NK-92 treated with Interleukin-12 subunit alpha and Interleukin-12 subunit beta, amount 100 ng/mL, for 24 hours (cell line): ENCODE data around the gene DPT.
"Not testable (repeated sequence)": the region's sequence is repeated elsewhere in the genome, so short reads cannot be mapped to it uniquely, and the experiment has no call there.

ENCODE experiments used
- DNase-seq: peaks from one replicate; lab custom pipeline; 2025; lab: John Stamatoyannopoulos, UW

The DPT gene

GRCh38 chr1:168728473-168729404 is at the start of gene DPT:
Gene DPT (minus strand): TSS chr1:168729206. CDS start chr1:168729174, 32 bp downstream.
- no peak for DNase-seq

DNA sequence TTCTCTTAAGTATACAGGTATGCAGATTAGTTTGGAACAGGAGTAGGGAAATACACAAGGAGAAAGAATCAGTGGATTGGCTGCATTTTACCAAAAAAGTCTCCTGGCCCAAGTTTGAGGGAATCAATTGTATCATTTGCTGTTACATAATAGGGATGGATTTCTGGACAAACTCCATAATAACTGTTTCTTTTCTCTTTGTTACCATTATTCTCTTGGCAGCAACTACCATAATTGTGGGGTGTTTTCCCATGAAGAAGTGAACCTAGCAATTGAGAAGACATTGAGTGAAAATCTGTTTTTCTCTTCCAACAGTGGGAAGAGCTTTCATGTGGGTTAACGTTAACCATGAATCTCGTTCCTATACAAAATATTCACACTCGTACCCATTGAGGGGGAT is 46.4 kb upstream of the DPT start:
- no peak for DNase-seq

DNA sequence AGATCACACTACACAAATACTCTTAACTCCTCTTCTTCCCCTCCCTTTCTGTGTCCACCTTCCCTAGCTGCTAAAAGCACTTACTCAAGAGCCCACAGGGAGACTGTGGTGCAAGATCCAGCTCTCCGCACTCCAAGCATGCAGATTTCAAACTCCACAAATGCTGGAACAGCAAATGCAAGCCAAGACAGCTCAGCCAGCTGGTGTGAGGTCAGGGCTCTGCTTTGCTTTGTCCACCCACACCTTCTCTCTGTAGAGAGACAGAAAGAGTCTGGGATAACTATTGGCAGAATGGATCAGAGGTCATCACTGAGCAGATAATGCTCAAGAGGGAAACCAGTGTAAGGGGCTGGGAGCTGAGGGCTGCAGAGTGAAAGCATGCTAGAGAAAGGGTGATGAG is 45.2 kb upstream of the DPT start:
- no peak for DNase-seq

- no peak for DNase-seq
These were observed 43.5 kb upstream of the DPT start for GRCh38 chr1:168772428-168773060.

DNA sequence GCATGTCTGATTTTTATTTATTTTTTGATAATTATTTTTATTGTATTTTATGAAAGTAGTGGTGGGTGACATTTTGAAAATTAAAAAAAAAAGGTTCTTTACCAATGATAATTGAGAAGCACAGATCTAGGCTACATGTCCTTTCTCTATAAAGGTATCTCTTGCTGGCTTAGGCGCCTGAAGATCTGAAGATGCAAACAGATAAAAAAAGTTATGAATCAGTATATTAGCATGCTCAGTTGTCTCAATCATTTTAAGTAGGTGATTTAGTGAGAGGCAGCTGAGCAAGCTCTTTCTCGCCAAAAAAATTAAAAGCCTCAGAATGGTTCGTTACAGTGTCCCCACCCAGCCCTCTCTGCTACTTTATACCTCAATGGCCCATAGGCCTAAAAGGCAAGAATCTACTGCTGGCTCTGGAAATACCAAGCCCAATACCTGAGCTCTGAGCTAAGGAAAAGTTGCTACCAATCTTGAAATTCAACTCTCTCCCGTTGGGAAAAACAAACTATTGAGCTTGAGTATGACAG is 42.2 kb upstream of the DPT start:
- no peak for DNase-seq

DNA sequence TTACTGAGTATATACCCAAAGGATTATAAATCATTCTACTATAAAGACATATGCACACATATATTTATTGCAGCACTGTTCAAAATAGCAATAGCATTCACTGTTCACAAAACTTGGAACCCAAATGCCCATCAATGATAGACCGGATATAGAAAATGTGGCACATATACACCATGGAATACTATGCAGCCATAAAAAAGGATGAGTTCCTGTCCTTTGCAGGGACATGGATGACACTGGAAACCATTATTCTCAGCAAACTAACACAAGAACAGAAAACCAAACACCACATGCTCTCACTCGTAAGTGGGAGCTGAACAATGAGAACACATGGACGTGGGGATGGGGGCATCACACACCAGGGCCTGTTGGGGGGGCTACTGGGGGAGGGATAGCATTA is 40.9 kb upstream of the DPT start:
- not testable (repeated sequence) for DNase-seq

GRCh38 chr1:168767894-168768584 is 39.0 kb upstream of the DPT start:
- DNase-seq = no peak

GRCh38 chr1:168766568-168766967 is 37.6 kb upstream of the DPT start:
- no peak for DNase-seq

GRCh38 chr1:168763031-168763430 is 34.0 kb upstream of the DPT start:
- DNase-seq = no peak

DNA sequence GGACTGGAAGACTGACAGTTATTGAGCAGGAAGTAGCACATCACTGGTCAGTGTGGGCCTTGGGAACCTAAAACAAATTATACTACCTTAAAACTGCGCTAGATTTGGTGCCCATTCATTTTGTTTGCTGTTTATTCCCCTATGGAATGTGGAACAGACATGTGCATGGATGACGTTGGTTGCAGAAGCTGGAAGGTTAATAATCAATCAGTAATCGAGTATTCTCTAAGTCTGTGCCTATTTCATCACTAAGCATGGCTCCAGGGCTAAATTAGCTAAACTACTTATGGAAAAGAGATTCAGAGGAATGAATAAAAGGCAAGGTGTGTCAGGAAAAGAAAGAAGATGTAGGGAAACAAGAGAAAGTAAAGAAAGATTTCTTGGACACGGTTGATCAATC is 33.5 kb upstream of the DPT start:
- DNase-seq = no peak

DNA sequence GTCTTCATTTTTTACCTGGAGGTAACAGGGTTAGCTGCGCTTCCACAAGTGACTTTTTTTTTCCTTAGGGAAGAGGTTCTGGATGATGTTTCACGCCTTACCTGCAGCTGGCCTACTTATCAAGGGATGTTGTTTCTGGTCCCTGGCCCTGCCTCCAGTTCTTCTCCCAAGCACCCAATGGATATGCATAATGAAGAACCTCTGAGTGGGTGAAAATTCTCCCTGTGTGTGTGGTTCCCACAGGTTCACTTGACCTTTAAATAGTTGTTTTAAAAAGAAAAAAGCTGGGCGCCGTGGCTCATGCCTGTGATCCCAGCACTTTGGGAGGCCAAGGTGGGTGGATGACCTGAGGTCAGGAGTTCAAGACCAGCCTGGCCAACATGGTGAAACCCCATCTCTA is 31.8 kb upstream of the DPT start:
- DNase-seq = no peak

DNA sequence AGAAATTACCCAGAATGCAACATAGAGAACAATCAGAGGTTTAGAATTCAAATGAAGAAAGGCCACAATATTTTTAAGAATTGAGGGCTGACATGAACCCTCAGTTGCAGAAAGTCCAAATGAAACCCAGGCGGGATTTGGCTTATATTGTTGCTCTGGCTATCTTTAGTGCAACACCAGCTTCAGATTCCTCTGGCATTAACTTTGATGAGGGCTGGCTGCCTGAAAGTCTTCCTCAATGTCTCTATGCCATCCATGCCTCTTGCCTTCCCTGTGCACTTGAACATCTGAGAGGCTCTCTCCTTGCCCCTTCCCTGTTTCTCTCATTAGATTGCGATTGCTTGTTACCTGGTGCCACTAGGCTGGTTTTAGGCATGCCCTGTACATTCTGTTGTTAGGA is 31.2 kb upstream of the DPT start:
- no peak for DNase-seq

DNA sequence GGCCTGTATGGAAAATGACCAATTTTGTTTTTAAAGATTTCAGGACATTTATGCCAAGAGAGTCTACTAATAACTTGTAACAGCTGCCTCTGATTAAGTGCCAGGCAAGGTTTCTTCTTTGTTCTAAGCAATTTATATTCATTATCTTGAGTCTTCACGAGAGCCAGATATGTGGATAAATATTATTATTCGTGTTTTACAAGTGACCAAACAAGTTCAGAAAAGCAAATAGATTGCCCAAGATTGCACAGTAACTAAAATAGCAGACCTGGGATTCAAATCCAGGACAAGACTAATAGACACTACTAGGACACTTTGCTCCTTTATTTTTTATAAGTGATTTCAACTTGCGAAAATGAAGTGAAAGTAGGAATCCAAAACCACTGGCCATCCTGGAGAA is 30.1 kb upstream of the DPT start:
- no peak for DNase-seq

GRCh38 chr1:168758503-168758902 is 29.5 kb upstream of the DPT start:
- no peak for DNase-seq

DNA sequence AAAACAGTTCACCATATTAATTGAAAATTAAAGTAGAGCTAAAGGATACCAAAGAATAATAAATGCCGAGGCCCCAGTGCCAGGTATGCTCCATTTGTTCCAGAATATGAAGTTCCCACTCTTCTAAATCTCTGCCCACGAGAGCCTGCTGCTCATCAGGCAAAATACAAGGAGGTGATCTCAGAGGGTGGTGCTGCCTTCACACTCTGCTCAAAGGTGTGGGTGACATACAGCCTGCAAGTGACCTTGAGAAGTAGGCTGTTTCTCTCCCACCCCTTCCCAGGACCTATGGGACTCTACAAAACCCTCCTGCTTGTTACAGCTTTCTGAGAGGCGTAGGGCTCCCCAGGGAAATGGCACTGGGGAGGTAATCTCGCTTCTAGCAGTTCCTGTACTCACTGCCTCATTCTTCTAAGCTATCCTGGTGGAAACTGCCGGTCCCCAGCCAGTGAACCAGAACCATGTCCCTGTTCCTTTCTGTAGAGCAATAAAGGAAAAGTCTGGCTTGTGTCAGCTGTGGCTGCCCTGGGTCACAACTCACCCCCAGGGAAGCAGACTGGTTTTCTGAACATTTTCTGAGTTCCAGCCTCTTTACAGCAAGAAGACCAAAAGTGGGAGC is 26.9 kb upstream of the DPT start:
- no peak for DNase-seq

- DNase-seq = no peak
These were observed 23.3 kb upstream of the DPT start for GRCh38 chr1:168752171-168752832.

GRCh38 chr1:168751195-168751650 is 22.2 kb upstream of the DPT start:
- DNase-seq = no peak

- no peak for DNase-seq
These were observed 14.1 kb upstream of the DPT start for GRCh38 chr1:168742994-168743650.

GRCh38 chr1:168742386-168742785 is 13.4 kb upstream of the DPT start:
- no peak for DNase-seq

DNA sequence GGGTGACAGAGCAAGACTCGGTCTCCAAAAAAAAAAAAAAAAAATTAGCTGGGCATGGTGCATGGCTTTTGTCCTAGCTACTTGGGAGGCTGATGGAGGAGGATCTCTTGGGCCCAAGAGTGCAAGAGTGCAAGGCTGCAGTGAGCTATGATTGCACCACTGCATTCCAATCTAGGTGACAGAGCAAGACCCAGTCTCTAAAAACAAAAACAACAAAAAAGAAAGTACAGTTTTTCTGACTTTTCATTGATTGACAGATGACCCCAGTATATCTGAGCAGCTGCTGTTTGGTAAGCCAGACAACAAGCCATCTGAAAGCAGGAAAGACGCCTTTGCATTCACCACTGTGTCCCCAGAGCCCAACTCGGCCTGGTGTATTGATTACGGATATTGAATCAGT is 10.9 kb upstream of the DPT start:
- no peak for DNase-seq

DNA sequence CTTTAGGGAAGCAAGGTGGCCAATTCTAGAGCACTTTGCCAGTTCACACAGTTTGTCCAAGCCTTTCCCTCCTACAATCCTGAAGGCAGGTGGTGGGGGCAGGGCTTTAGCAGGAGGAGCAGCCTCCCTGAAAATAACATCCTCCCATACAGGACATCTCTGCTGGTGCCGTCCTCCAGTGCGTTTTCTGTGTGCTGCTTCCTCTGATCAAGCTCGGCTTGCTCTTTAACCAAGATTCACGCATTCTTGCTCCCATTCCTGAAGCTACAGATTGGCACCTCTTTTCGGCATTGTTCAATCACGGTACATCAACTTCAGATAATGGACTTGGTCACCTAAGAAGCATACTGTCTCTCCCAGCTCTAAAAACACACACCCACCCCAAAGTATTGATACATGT is 7.5 kb upstream of the DPT start:
- no peak for DNase-seq
